ENCODE results near the gene PNLIPRP3.

DNA sequence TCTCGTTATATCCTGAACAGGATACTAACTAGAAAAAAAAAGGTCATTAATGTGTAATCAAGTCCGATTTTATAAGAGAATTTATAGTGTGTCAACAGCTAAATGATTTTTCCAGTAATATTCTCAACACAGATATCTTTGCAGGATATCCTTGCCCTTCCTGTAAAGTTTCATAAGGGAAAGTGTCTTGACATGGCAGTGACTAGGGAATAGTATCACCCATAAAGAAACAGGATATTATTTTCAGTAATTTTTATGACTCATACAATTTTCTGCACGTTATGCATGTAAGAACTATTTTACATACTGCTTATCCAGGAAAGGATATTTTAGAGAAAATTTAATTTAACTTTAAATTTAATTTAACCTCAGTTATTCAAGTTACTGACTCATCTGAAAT lies 98.6 kb downstream of the PNLIPRP3 start:
- TF ChIP-seq, protein P1, sequence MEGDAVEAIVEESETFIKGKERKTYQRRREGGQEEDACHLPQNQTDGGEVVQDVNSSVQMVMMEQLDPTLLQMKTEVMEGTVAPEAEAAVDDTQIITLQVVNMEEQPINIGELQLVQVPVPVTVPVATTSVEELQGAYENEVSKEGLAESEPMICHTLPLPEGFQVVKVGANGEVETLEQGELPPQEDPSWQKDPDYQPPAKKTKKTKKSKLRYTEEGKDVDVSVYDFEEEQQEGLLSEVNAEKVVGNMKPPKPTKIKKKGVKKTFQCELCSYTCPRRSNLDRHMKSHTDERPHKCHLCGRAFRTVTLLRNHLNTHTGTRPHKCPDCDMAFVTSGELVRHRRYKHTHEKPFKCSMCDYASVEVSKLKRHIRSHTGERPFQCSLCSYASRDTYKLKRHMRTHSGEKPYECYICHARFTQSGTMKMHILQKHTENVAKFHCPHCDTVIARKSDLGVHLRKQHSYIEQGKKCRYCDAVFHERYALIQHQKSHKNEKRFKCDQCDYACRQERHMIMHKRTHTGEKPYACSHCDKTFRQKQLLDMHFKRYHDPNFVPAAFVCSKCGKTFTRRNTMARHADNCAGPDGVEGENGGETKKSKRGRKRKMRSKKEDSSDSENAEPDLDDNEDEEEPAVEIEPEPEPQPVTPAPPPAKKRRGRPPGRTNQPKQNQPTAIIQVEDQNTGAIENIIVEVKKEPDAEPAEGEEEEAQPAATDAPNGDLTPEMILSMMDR (IDR thresholded peaks at IDR 0.05) = no peak
- no peak for TF ChIP-seq EP300 (IDR thresholded peaks at IDR 0.05; ENCODE audit: low read depth)

All from transverse colon (tissue), 3 donors.